Measurements from ENCODE around the gene CACNA1I. TPM values are rescaled to one million over a fixed set of nuclear protein-coding genes. Genes with fewer than 3 reads are reported as not detected.

Gene CACNA1I
- total and polyA plus RNA-seq, 10 donors, result 0.24 to 4.1 (median 1.1) TPM

GRCh38 chr22:39598017-39598965 is 27.7 kb downstream of the CACNA1I start:
- DNase-seq, result peak; percentile 84
- H3K27ac ChIP-seq, result no peak overlapping the region
- peaks cover 0 to 28% (median 8%) of the 10 kb centered on the region in 6 donors for H3K4me1 ChIP-seq
- intact Hi-C loops (cut with DNase I; ENCODE audit: low total_unique reads), result no loop called here
- TF ChIP-seq POLR2AphosphoS5 (IDR thresholded peaks at IDR 0.05) (no peak), CTCF (IDR thresholded peaks at IDR 0.05 in 8 of 11, conservative IDR thresholded peaks at IDR 0.05 in 3 of 11) (peak in 5 of 11 experiments; percentile 14 to 32 (median 24))
- 23 to 32% (median 26%) methylated on average over 26 to 36 of the region's 36 CpGs for WGBS, 5 donors
- peak overlapping the region in 1 of 8 donors; percentile 21 for H3K4me3 ChIP-seq
- H3K27me3 ChIP-seq (replicated peaks in 1 of 7), result peaks cover 0 to 64% (median 10%) of the 10 kb centered on the region in 7 donors
- H3K36me3 ChIP-seq, result no peaks in the 10 kb centered on the region
- peaks cover 0 to 7% (median 4%) of the 10 kb centered on the region in 8 donors for H3K9me3 ChIP-seq

- Histone ChIP-seq H3K4me1 (peaks cover 0 to 28% (median 8%) of the 10 kb centered on the region in 6 donors), H3K4me3 (no peak overlapping the region), H3K27me3 (replicated peaks in 1 of 7) (peaks cover 0 to 46% (median 10%) of the 10 kb centered on the region in 7 donors), H3K9me3 (peaks cover 0 to 11% (median 7%) of the 10 kb centered on the region in 8 donors), H3K27ac (peak overlapping the region in 3 of 8 donors; percentile 15 to 69 (median 52)), H3K36me3 (no peaks in the 10 kb centered on the region)
- WGBS, 5 donors, result 67 to 79% (median 74%) methylated on average over 16 to 18 of the region's 18 CpGs
- no peak for DNase-seq
- intact Hi-C loops (cut with DNase I; ENCODE audit: low total_unique reads), result no loop called here
- no peak for TF ChIP-seq CTCF (IDR thresholded peaks at IDR 0.05 in 8 of 11, conservative IDR thresholded peaks at IDR 0.05 in 3 of 11)
- TF ChIP-seq POLR2A (IDR thresholded peaks at IDR 0.05), result no peak
- no peak for TF ChIP-seq POLR2AphosphoS5 (IDR thresholded peaks at IDR 0.05)
Measured at GRCh38 chr22:39600491-39601179, 30.1 kb downstream of the CACNA1I start.

- Histone ChIP-seq H3K27me3 (replicated peaks in 1 of 7) (peaks cover 0 to 48% (median 10%) of the 10 kb centered on the region in 7 donors), H3K9me3 (peaks cover 0 to 11% (median 7%) of the 10 kb centered on the region in 8 donors), H3K36me3 (no peaks in the 10 kb centered on the region), H3K27ac (peak overlapping the region in 3 of 8 donors; percentile 15 to 69 (median 52)), H3K4me1 (peaks cover 0 to 28% (median 8%) of the 10 kb centered on the region in 6 donors), H3K4me3 (no peak overlapping the region)
- TF ChIP-seq CTCF (IDR thresholded peaks at IDR 0.05 in 8 of 11, conservative IDR thresholded peaks at IDR 0.05 in 3 of 11), result no peak
- peak in 1 of 3 donors; percentile 23 for TF ChIP-seq POLR2AphosphoS5 (IDR thresholded peaks at IDR 0.05)
- WGBS, 5 donors, result 43 to 65% (median 55%) methylated on average over 9 of the region's 9 CpGs
- intact Hi-C loops (cut with DNase I; ENCODE audit: low total_unique reads), result no loop called here
- DNase-seq, result no peak
Measured at GRCh38 chr22:39601180-39601535, 30.6 kb downstream of the CACNA1I start.

Data from spleen (tissue), 11 donors.